GM10248 (cell line): ENCODE results near the gene PRR18.
"Not testable (repeated sequence)": the region's sequence is repeated elsewhere in the genome, so short reads cannot be mapped to it uniquely, and the experiment has no call there.

Source experiments
- CTCF ChIA-PET: fragments of 300-600 bp; sonication (Branson Sonifier 250); formaldehyde crosslinking; extraction: SDS; loops from one replicate; lab custom pipeline; 2021; ENCODE audit warnings: antibody characterized with exemption; lab: Yijun Ruan, JAX
- POLR2A ChIA-PET: fragments of 350-650 bp; sonication (Branson Sonifier 250); formaldehyde crosslinking; extraction: SDS; loops from one replicate; lab custom pipeline; 2020; ENCODE audit warnings: antibody characterized with exemption; lab: Yijun Ruan, JAX
- DNase-seq: peaks from one replicate; pipeline ENCODE4 v3.0.0; 2012; ENCODE audit errors: extremely low spot score
- CTCF ChIP-seq: IDR thresholded peaks from 2 replicates; pipeline ENCODE4 v1.5.1; 2012; ENCODE audit warnings: mild to moderate bottlenecking, low read depth; ENCODE audit errors: extremely low read depth, missing control alignments, control extremely low read depth

PRR18 gene

DNA sequence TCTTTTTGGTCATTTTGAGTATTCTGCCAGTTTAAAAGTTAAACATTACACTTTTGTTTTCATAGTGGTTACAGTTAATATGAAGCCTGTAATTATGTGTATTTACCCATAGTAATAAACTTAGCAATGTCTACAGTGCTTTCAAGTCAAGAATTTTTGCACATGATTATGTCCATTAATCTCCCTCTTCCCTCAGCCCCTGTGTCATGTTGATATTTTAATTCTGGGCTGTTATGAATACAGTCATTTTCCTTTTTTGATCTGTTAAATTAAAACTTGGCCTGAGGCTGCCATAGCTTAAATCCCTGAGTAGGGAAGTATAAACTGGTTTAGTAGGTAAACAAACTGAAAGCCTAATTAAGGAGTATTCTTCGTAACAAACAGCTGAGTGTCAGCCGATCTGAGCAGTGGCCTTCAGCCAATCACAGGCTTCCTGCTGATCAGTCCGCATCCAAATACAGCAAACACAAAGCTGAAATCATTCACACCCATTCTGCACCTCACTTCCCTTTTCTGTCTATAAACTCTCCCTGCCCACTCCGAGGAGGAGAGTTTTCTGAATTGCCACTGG, 43.6 kb upstream of the PRR18 start:
- DNase-seq = peak; percentile 69
- CTCF ChIA-PET = interaction anchor here (1.4 kb wide), 1 partner anchor 9 kb away, joined by 6 read pairs; the partner anchor contains the start of gene SFT2D1
- POLR2A ChIA-PET = no interaction called here
- TF ChIP-seq CTCF = no peak

DNA sequence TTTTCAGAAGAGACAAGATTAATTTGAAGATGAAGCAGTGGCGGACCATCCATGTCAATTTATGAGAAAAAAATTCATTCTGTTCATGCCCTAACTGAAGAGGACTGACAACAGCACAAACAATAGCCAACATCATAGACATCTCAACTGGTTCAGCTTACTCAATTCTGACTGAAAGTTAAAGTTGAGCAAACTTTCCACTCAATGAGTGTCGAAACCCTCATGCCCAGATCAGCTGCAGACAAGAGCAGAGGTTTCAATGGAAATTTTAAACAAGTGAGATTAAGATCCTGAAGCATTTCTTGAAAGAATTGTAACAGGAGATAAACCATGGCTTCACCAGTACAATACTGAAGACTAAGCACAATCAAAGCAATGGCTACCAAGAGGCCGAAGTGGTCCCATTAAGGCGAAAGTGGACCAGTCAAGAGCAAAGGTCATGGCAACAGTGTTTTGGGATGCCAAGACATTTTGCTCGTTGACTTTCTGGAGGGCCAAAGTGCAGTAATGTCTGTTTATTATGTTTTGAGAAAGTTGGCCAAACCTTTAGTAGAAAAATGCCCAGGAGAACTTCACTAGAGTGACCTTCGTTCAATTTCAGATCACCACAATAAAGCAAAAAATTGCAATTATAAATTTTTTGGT, 40.2 kb upstream of the PRR18 start:
- no peak for TF ChIP-seq CTCF
- ChIA-PET CTCF (interaction anchor here (2.1 kb wide), 1 partner anchor 32 kb away, joined by 10 read pairs; no protein-coding TSS in a partner anchor), POLR2A (no interaction called here)
- DNase-seq = no peak

DNA sequence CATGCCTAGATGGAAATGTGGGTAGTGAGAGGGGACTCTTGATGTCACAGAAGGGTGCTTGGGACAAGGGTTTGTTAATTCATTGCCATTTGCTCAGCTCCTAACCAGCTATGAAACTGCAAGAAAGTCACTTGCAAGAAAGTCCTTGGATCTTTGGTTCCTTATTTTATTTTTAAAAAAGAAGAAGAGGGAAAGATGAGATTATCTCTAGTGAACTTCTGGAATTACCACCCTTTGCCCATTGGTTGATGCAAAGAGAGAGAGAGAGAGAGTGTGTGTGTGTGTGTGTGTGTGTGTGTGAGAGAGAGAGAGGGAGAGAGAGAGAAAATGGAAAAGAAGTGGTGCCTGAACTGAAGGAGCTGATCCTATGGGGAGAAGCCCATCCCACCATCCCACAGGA, 38.8 kb upstream of the PRR18 start:
- ChIA-PET CTCF (interaction anchor here (0.8 to 2.1 kb wide), 4 partner anchors 12 to 249 kb away, joined by 3 to 10 read pairs (median 5); no protein-coding TSS in a partner anchor), POLR2A (no interaction called here)
- no peak for TF ChIP-seq CTCF
- no peak for DNase-seq

GRCh38 chr6:166346449-166346848, 38.3 kb upstream of the PRR18 start:
- TF ChIP-seq CTCF = no peak
- DNase-seq = no peak
- CTCF ChIA-PET = interaction anchor here (1.7 to 2.1 kb wide), 3 partner anchors 12 to 36 kb away, joined by 4 to 10 read pairs (median 6); no protein-coding TSS in a partner anchor
- POLR2A ChIA-PET = no interaction called here

- POLR2A ChIA-PET, DNase-seq: not testable (repeated sequence)
- CTCF ChIA-PET = interaction anchor here (1.5 kb wide), 1 partner anchor 36 kb away, joined by 4 read pairs; no protein-coding TSS in a partner anchor
Measured at GRCh38 chr6:166345672-166346071, 37.5 kb upstream of the PRR18 start.

GRCh38 chr6:166344921-166345320, 36.7 kb upstream of the PRR18 start:
- POLR2A ChIA-PET, DNase-seq: not testable (repeated sequence)
- CTCF ChIA-PET = interaction anchor here (1.5 kb wide), 1 partner anchor 37 kb away, joined by 4 read pairs; no protein-coding TSS in a partner anchor

DNA sequence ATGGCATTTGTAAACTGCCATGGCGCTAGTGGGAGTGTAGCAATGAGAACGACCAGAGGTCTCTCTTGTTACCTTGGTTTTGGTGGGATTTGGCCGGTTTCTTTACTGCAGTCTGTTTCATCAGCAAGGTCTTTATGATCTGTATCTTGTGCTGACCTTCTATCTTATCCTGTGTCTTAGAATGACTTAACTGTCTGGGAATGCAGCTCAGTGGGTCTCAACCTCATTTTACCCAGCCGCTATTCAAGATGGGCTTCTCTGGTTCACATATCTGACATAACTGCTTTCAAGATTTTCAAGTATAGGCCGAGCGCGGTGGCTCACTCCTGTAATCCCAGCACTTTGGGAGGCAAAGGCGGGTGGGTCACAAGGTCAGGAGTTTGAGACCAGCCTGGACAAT, 36.0 kb upstream of the PRR18 start:
- no peak for DNase-seq
- ChIA-PET CTCF (interaction anchor here (1.5 kb wide), 1 partner anchor 37 kb away, joined by 4 read pairs; no protein-coding TSS in a partner anchor), POLR2A (no interaction called here)
- TF ChIP-seq CTCF = no peak
